Inflammatory macrophage treated with lipopolysaccharide for 4 hours (primary cell): ENCODE measurements around the gene ALOX15B.

Source experiments
- DNase-seq: peaks from one replicate; pipeline ENCODE4 v3.0.0-alpha.2; 2020

ALOX15B gene

GRCh38 chr17:8038954-8039610, at the start of gene ALOX15B:
ALOX15B (plus strand) TSS chr17:8039059; CDS start chr17:8039156, 97 bp downstream.
- peak; percentile 33 for DNase-seq

- peak; percentile 63 for DNase-seq
Observed at GRCh38 chr17:7989781-7990655, 48.8 kb upstream of the ALOX15B start.

- DNase-seq: no peak
Observed at GRCh38 chr17:7992516-7992915, 46.3 kb upstream of the ALOX15B start.

- peak; percentile 59 for DNase-seq
Observed at GRCh38 chr17:7992924-7993323, 45.9 kb upstream of the ALOX15B start.

GRCh38 chr17:7993972-7994589, 44.8 kb upstream of the ALOX15B start:
- DNase-seq: no peak

GRCh38 chr17:7995724-7996123, 43.1 kb upstream of the ALOX15B start:
- DNase-seq: no peak

- peak; percentile 30 for DNase-seq
Observed at GRCh38 chr17:7997186-7997585, 41.7 kb upstream of the ALOX15B start.

- peak; percentile 47 for DNase-seq
Observed at GRCh38 chr17:8001976-8002720, 36.7 kb upstream of the ALOX15B start, which contains the start of gene GUCY2D. GUCY2D (plus strand) TSS chr17:8002615; CDS start chr17:8003048, 433 bp downstream.

GRCh38 chr17:8002721-8003593, 35.9 kb upstream of the ALOX15B start:
- no peak for DNase-seq

GRCh38 chr17:8003594-8004181, 35.2 kb upstream of the ALOX15B start:
- DNase-seq: no peak

GRCh38 chr17:8004899-8005298, 34.0 kb upstream of the ALOX15B start:
- DNase-seq: peak; percentile 75

GRCh38 chr17:8005357-8005756, 33.5 kb upstream of the ALOX15B start:
- DNase-seq: no peak

- DNase-seq: peak; percentile 26
Observed at GRCh38 chr17:8005967-8006730, 32.7 kb upstream of the ALOX15B start.

GRCh38 chr17:8006836-8007680, 31.8 kb upstream of the ALOX15B start:
- DNase-seq: no peak

- no peak for DNase-seq
Observed at GRCh38 chr17:8007836-8008235, 31.0 kb upstream of the ALOX15B start.

- DNase-seq: no peak
Observed at GRCh38 chr17:8012045-8012580, 26.7 kb upstream of the ALOX15B start.

- DNase-seq: no peak
Observed at GRCh38 chr17:8012996-8013640, 25.7 kb upstream of the ALOX15B start.

- DNase-seq: no peak
Observed at GRCh38 chr17:8013731-8014557, 24.9 kb upstream of the ALOX15B start.
